Measurements from ENCODE around the gene CNTNAP5. TPM values are rescaled to one million over a fixed set of nuclear protein-coding genes. Genes with fewer than 3 reads are reported as not detected.

Gene CNTNAP5
- total and polyA plus RNA-seq, 2 of the 4 experiments (the other 2 are of a cell fraction): not detected

DNA sequence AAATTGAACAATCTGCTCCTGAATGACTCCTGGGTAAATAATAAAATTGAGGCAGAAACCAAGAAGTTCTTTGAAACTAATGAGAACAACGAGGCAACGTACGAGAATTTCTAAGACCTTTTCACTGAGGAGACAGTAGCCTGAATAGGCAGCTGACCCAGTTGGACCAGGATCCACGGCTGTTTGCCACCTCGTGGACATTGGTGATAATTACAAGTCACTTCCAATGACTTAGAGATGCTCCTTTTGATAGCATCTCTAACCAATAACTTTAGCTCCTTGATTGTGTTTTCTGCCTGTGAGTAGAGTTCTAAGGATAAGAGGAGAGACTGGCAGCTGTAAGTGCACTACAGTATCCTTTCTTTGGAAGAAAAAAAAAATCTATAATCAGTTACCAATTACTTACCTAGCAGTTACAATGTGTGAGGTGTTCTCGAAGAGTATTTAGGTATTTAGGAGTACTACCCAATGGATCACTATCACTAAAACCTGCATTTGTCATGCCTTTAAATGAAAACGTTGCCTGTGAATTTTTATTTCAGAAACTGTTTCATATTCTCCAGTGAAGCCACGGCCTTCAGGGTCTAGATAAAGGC, 31.3 kb upstream of the CNTNAP5 start:
- no peak for DNase-seq
- in situ Hi-C loops (cut with MboI; ENCODE audit: low sequenced_read_pairs): no loop called here

More for the DNA sequence above, 31.3 kb upstream of the CNTNAP5 start:
- no peak overlapping the region for H3K23ac ChIP-seq (ENCODE audit: low read depth, low read length)
- H4K20me1 ChIP-seq (ENCODE audit: insufficient read depth, low read length): no peaks in the 10 kb centered on the region
- H3K79me1 ChIP-seq (ENCODE audit: low read depth in 1 of 2, low read length in 2 of 2): no peaks in the 10 kb centered on the region
- H3K27ac ChIP-seq (ENCODE audit: insufficient read depth, low read length): no peak overlapping the region
- WGBS, 2 experiments (ENCODE audit: extremely low coverage in 2 of 2, insufficient read length in 1 of 2): 40% methylated on average over 2 of the region's 8 CpGs; no CpG with 5 or more reads in 1 of the 2 experiments
- no peak overlapping the region for H3K14ac ChIP-seq (replicated peaks; ENCODE audit: low read depth, low read length)
- H4K91ac ChIP-seq (ENCODE audit: insufficient read depth, low read depth, low read length): no peak overlapping the region
- H2BK20ac ChIP-seq (ENCODE audit: low read depth, low read length): no peak overlapping the region
- ATAC-seq (ENCODE audit: low read depth): no peak
- H3K9me3 ChIP-seq (ENCODE audit: control insufficient read depth, insufficient read depth, low read length): peaks cover 4% of the 10 kb centered on the region; the same call in 1 of the 2 replicates
- ChIA-PET POLR2A (ENCODE audit: unreplicated experiment) (no interaction called here), CTCF (no interaction called here)
- H3K4me3 ChIP-seq (ENCODE audit: insufficient read depth, low read depth, low read length): no peak overlapping the region
- no peak for TF ChIP-seq POLR2A (IDR thresholded peaks at IDR 0.05; ENCODE audit: low read depth, low read length)
- TF ChIP-seq CTCF (conservative IDR thresholded peaks at IDR 0.05; ENCODE audit: low read depth, low read length): peak; percentile 23; the same call in 1 of the 2 replicates
- H3K27me3 ChIP-seq (ENCODE audit: control insufficient read depth, insufficient read depth, low read length): no peaks in the 10 kb centered on the region
- H2AFZ ChIP-seq (replicated peaks; ENCODE audit: low read length, poor library complexity): no peak overlapping the region
- H2BK120ac ChIP-seq (ENCODE audit: low read depth, low read length): no peak overlapping the region
- no peak overlapping the region for H4K5ac ChIP-seq (ENCODE audit: low read depth, low read length)
- no peak overlapping the region for H3K4me2 ChIP-seq (ENCODE audit: low read depth, low read length)
- BruUV-seq (replicated peaks): no TSS peak
- no peak overlapping the region for H3K9ac ChIP-seq (ENCODE audit: low read depth, low read length)
- no peaks in the 10 kb centered on the region for H3K4me1 ChIP-seq (ENCODE audit: control insufficient read depth, insufficient read depth, low read length)
- H2BK15ac ChIP-seq (ENCODE audit: low read depth, low read length): no peak overlapping the region
- dilution Hi-C loops (cut with HindIII; ENCODE audit: low sequenced_read_pairs, unreplicated experiment) (no loop called here), intact Hi-C loops (cut with micrococcal nuclease) (no loop called here)
- no peak overlapping the region for H3K4ac ChIP-seq (ENCODE audit: low read depth, low read length)
- H4K8ac ChIP-seq (ENCODE audit: low read depth in 2 of 2, low read length in 2 of 2): no peak overlapping the region
- H3K9me1 ChIP-seq (ENCODE audit: insufficient read depth, low read length): no peaks in the 10 kb centered on the region
- no peak overlapping the region for H3K56ac ChIP-seq (ENCODE audit: extremely low read depth, insufficient read depth, low read length)
- H2AK5ac ChIP-seq (ENCODE audit: low read depth, low read length): no peak overlapping the region
- H2AK9ac ChIP-seq (replicated peaks; ENCODE audit: low read depth, low read length, poor library complexity): no peak overlapping the region
- H2BK5ac ChIP-seq (ENCODE audit: low read depth, low read length, poor library complexity, severe bottlenecking): no peak overlapping the region
- H3K18ac ChIP-seq (ENCODE audit: low read depth, low read length): no peak overlapping the region
- no peaks in the 10 kb centered on the region for H3K36me3 ChIP-seq (ENCODE audit: control insufficient read depth, insufficient read depth, low read length)

Data from IMR-90 (cell line).